Coronary artery (tissue), 2 donors: ENCODE measurements around the gene CBX2.
"Not testable (repeated sequence)": the region's sequence is repeated elsewhere in the genome, so short reads cannot be mapped to it uniquely, and the experiment has no call there.

Experiments
- DNase-seq: peaks from one replicate; pipeline ENCODE4 v3.0.0-alpha.2; 2017; ENCODE audit warnings: low spot score
- H3K27ac ChIP-seq, 2 donors: fragments of 200-600 bp; sonication (generic); one replicate each; pipeline ENCODE4 v1.5.1; 2016 to 2019
- H3K4me3 ChIP-seq: fragments of 200-600 bp; sonication (generic); 2 replicates; pipeline ENCODE4 v1.5.1; 2016; ENCODE audit warnings: mild to moderate bottlenecking, moderate library complexity
- CTCF ChIP-seq: fragments of 200-600 bp; sonication (generic); IDR thresholded peaks from one replicate; pipeline ENCODE4 v1.5.1; 2019; ENCODE audit warnings: antibody characterized with exemption

CBX2 gene

GRCh38 chr17:79771276-79771675, 6.7 kb upstream of the CBX2 start:
- TF ChIP-seq CTCF = no peak
- no peak for DNase-seq
- H3K27ac ChIP-seq = no peak overlapping the region
- H3K4me3 ChIP-seq = no peak overlapping the region

- H3K27ac ChIP-seq, H3K4me3 ChIP-seq: not testable (repeated sequence)
- peak; percentile 38 for DNase-seq
These were observed 5.2 kb upstream of the CBX2 start for GRCh38 chr17:79772726-79773125.

- DNase-seq = no peak
- TF ChIP-seq CTCF = no peak
- Histone ChIP-seq H3K4me3 (no peak overlapping the region), H3K27ac (no peak overlapping the region)
These were observed 3.4 kb upstream of the CBX2 start for GRCh38 chr17:79774561-79774975.

DNA sequence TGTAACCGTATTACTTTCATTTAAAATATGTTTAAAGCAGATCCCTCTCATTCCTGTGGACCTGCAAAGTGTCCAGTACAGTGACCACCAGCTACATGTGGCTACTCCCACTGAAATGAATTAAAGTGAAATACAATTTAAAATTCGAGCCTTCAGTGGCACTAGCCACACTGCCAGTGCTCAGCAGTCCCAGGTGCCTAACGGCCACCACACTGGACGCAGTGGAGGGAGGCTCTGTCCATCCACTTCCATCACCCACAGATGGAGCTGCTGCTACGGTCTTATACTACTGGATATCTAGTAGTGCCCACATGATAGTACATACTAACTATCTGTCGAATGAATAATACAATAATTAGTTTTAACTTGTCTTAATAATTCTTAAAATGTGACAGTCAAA, 2.3 kb upstream of the CBX2 start:
- Histone ChIP-seq H3K4me3 (no peak overlapping the region), H3K27ac (no peak overlapping the region)
- TF ChIP-seq CTCF = no peak
- no peak for DNase-seq

- TF ChIP-seq CTCF = no peak
- peak overlapping the region in 1 of 2 donors; percentile 69 for H3K27ac ChIP-seq
- H3K4me3 ChIP-seq = no peak overlapping the region
- no peak for DNase-seq
These were observed 1.4 kb upstream of the CBX2 start for GRCh38 chr17:79776376-79777119.

GRCh38 chr17:79777120-79777893, 641 bp upstream of the CBX2 start:
- DNase-seq = no peak
- H3K27ac ChIP-seq = peak overlapping the region in 1 of 2 donors; percentile 69
- no peak for TF ChIP-seq CTCF
- peak overlapping the region; percentile 85 for H3K4me3 ChIP-seq

DNA sequence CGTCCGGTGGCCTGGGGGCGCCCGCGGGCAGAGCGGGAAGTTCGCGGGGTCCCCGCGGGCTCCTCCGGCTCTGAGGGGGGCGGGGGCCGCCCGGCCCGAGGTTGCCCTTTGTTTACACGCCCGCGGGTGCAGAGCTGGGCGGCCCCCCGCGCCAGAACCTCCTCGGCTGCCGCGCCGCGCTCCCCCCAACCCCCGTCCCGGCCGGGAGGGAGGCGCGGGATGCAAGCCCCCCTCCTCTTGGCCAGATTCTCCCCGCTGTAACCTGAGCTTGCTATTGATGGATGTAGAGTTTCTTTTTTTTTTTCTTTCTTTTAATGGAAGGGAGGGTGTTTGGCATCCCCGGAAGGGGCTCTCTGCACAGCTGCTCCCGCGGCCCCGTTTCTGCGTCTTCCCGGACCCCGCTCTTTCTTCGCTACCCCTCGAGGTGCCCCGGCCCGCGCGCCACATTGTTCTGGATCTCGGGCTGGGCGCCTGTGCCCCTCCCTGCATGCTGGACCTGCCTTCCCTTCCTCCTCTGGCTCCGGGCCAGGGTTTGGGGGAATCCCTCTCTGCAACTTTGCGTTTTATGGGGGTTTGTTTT, 646 bp downstream of the CBX2 start:
- Histone ChIP-seq H3K27ac (no peak overlapping the region), H3K4me3 (peak overlapping the region; percentile 85)
- no peak for DNase-seq
- TF ChIP-seq CTCF = no peak
